ENCODE measurements around the gene CERKL.

CERKL gene

GRCh38 chr2:181517685-181518301 is 139.1 kb downstream of the CERKL start:
- H3K27me3 ChIP-seq (ENCODE audit: control insufficient read depth, low read length) = no peaks in the 10 kb centered on the region
- no peak overlapping the region for H3K4me3 ChIP-seq (ENCODE audit: low read length)
- H4K20me1 ChIP-seq (ENCODE audit: control insufficient read depth, insufficient read depth, low read depth, low read length) = no peaks in the 10 kb centered on the region
- H3F3A ChIP-seq (ENCODE audit: control insufficient read depth, insufficient read depth) = peaks cover 3% of the 10 kb centered on the region; the same call in 1 of the 2 replicates
- no peaks in the 10 kb centered on the region for H3K79me2 ChIP-seq (ENCODE audit: control insufficient read depth, low read length)
- no peak for TF ChIP-seq EZH2phosphoT487 (IDR thresholded peaks at IDR 0.05; ENCODE audit: borderline replicate concordance, low read length)
- H3K9me3 ChIP-seq (ENCODE audit: control insufficient read depth, insufficient read depth, low read length) = no peaks in the 10 kb centered on the region
- no peak overlapping the region for H3K27ac ChIP-seq (ENCODE audit: low read depth, low read length)
- H3K4me1 ChIP-seq (ENCODE audit: control insufficient read depth, low read length) = no peaks in the 10 kb centered on the region
- no peaks in the 10 kb centered on the region for H3K9me2 ChIP-seq (replicated peaks; ENCODE audit: control insufficient read depth, low read length)
- no peak overlapping the region for H3K4me2 ChIP-seq (ENCODE audit: low read length)
- peaks cover 40% of the 10 kb centered on the region for H3K36me3 ChIP-seq (ENCODE audit: control insufficient read depth, low read length)

GRCh38 chr2:181516992-181517391 is 139.9 kb downstream of the CERKL start:
- H4K20me1 ChIP-seq (ENCODE audit: control insufficient read depth, insufficient read depth, low read depth, low read length) = no peaks in the 10 kb centered on the region
- no peak overlapping the region for H3K4me3 ChIP-seq (ENCODE audit: low read length)
- peaks cover 3% of the 10 kb centered on the region; the same call in 1 of the 2 replicates for H3F3A ChIP-seq (ENCODE audit: control insufficient read depth, insufficient read depth)
- no peaks in the 10 kb centered on the region for H3K9me3 ChIP-seq (ENCODE audit: control insufficient read depth, insufficient read depth, low read length)
- H3K36me3 ChIP-seq (ENCODE audit: control insufficient read depth, low read length) = peaks cover 43% of the 10 kb centered on the region
- no peaks in the 10 kb centered on the region for H3K9me2 ChIP-seq (replicated peaks; ENCODE audit: control insufficient read depth, low read length)
- no peaks in the 10 kb centered on the region for H3K27me3 ChIP-seq (ENCODE audit: control insufficient read depth, low read length)
- no peaks in the 10 kb centered on the region for H3K4me1 ChIP-seq (ENCODE audit: control insufficient read depth, low read length)
- H3K4me2 ChIP-seq (ENCODE audit: low read length) = no peak overlapping the region
- H3K79me2 ChIP-seq (ENCODE audit: control insufficient read depth, low read length) = no peaks in the 10 kb centered on the region
- TF ChIP-seq EZH2phosphoT487 (IDR thresholded peaks at IDR 0.05; ENCODE audit: borderline replicate concordance, low read length) (no peak), CTCF (IDR thresholded peaks at IDR 0.05; ENCODE audit: low read depth, low read length, poor library complexity, severe bottlenecking) (no peak)
- H3K27ac ChIP-seq (ENCODE audit: low read depth, low read length) = no peak overlapping the region

GRCh38 chr2:181515719-181516118 is 141.2 kb downstream of the CERKL start:
- peaks cover 56% of the 10 kb centered on the region for H3K36me3 ChIP-seq (ENCODE audit: control insufficient read depth, low read length)
- no peak overlapping the region for H3K4me3 ChIP-seq (ENCODE audit: low read length)
- no peaks in the 10 kb centered on the region for H3K27me3 ChIP-seq (ENCODE audit: control insufficient read depth, low read length)
- no peaks in the 10 kb centered on the region for H3K9me2 ChIP-seq (replicated peaks; ENCODE audit: control insufficient read depth, low read length)
- H3K4me1 ChIP-seq (ENCODE audit: control insufficient read depth, low read length) = no peaks in the 10 kb centered on the region
- no peak overlapping the region for H3K4me2 ChIP-seq (ENCODE audit: low read length)
- no peak overlapping the region for H3K27ac ChIP-seq (ENCODE audit: low read depth, low read length)
- TF ChIP-seq CTCF (IDR thresholded peaks at IDR 0.05; ENCODE audit: low read depth, low read length, poor library complexity, severe bottlenecking) = no peak
- TF ChIP-seq EZH2phosphoT487 (IDR thresholded peaks at IDR 0.05; ENCODE audit: borderline replicate concordance, low read length) = no peak
- H3K79me2 ChIP-seq (ENCODE audit: control insufficient read depth, low read length) = no peaks in the 10 kb centered on the region
- peaks cover 3% of the 10 kb centered on the region; the same call in 1 of the 2 replicates for H3F3A ChIP-seq (ENCODE audit: control insufficient read depth, insufficient read depth)
- no peaks in the 10 kb centered on the region for H4K20me1 ChIP-seq (ENCODE audit: control insufficient read depth, insufficient read depth, low read depth, low read length)
- no peaks in the 10 kb centered on the region for H3K9me3 ChIP-seq (ENCODE audit: control insufficient read depth, insufficient read depth, low read length)

GRCh38 chr2:181500201-181500600 is 156.7 kb downstream of the CERKL start:
- no peak for TF ChIP-seq EZH2phosphoT487 (IDR thresholded peaks at IDR 0.05; ENCODE audit: borderline replicate concordance, low read length)
- H3K27ac ChIP-seq (ENCODE audit: low read depth, low read length) = no peak overlapping the region
- peaks cover 68% of the 10 kb centered on the region for H3K36me3 ChIP-seq (ENCODE audit: control insufficient read depth, low read length)
- H3K27me3 ChIP-seq (ENCODE audit: control insufficient read depth, low read length) = no peaks in the 10 kb centered on the region
- H3K4me1 ChIP-seq (ENCODE audit: control insufficient read depth, low read length) = no peaks in the 10 kb centered on the region
- H4K20me1 ChIP-seq (ENCODE audit: control insufficient read depth, insufficient read depth, low read depth, low read length) = no peaks in the 10 kb centered on the region
- H3K4me3 ChIP-seq (ENCODE audit: low read length) = no peak overlapping the region
- H3K4me2 ChIP-seq (ENCODE audit: low read length) = no peak overlapping the region
- no peaks in the 10 kb centered on the region for H3F3A ChIP-seq (ENCODE audit: control insufficient read depth, insufficient read depth)
- no peaks in the 10 kb centered on the region for H3K79me2 ChIP-seq (ENCODE audit: control insufficient read depth, low read length)
- no peaks in the 10 kb centered on the region for H3K9me3 ChIP-seq (ENCODE audit: control insufficient read depth, insufficient read depth, low read length)
- no peaks in the 10 kb centered on the region for H3K9me2 ChIP-seq (replicated peaks; ENCODE audit: control insufficient read depth, low read length)
